Measurements from ENCODE around the gene CHAT. TPM values are rescaled to one million over a fixed set of nuclear protein-coding genes. Genes with fewer than 3 reads are reported as not detected.

CHAT gene
- total RNA-seq, 1 experiment from 2014 or later = not detected

DNA sequence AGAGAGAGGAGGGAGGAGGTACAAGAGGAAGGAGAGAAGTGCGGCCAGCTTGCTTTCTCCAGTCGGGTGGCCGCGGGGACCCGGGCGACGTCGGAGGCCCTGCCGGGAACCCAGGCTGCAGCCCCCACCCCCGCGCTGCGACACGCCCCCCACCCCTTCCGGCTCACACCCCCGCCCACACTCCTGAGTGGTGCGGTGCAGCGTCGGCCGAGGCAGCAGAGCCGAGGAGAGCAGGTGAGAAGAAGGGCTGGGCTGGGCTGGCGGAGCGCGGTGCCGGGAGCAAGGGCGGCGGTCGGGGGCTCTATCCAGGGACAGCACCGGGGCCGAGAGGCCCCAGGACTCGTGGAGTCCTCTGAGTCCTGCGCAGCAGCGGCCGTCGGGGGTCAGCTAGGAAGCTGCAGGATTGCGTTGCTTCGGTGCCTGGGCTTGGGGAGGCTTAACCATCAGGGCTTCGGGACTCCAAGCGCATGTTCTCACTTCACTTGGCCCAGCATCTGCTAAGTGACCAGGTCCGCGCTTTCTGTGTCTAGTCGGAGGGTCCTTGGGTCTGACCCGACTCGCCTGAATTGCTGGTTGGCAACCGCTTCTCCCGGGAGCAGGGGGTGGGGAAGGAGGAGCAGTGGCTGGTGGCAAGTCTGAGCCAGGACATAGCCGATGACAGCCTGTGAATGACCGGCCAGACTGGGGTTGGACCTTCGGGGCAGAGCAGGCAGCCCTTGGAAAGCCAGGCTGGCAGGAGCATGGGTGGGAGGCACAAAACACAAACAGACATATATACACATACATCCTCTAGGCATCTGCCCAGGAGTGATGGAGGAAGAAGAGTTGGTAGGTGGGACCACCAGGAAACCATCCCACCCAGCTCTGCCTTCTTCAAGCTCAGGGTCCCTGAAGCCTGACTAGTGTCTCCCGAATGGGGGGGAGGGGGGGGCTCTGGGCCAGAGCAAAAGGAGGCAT lies 683 bp downstream of the CHAT start:
- DNase-seq (ENCODE audit: low read depth, low spot score) (no peak), ATAC-seq (no peak)
- Histone ChIP-seq H3K27me3 (ENCODE audit: insufficient read depth, low read length) (no peaks in the 10 kb centered on the region), H2AFZ (ENCODE audit: low read depth, low read length, poor library complexity, severe bottlenecking) (no peak overlapping the region), H3K9me3 (ENCODE audit: control insufficient read depth in 1 of 2, insufficient read depth in 1 of 2, low read depth in 1 of 2, low read length in 2 of 2) (no peaks in the 10 kb centered on the region), H3K4me1 (ENCODE audit: control insufficient read depth in 1 of 2, insufficient read depth in 2 of 2, low read length in 2 of 2) (peaks cover 0 to 3% of the 10 kb centered on the region in 2 experiments; a peak in 2 of 4 replicates), H4K20me1 (ENCODE audit: insufficient read depth) (no peaks in the 10 kb centered on the region), H3K4me2 (ENCODE audit: low read length) (no peak overlapping the region), H3K4me3 (replicated peaks in 1 of 2; ENCODE audit: low read depth in 1 of 2, low read length in 2 of 2) (no peak overlapping the region), H3K36me3 (ENCODE audit: control insufficient read depth in 1 of 2, insufficient read depth in 2 of 2, low read length in 2 of 2) (no peaks in the 10 kb centered on the region), H3K27ac (ENCODE audit: low read depth, low read length) (no peak overlapping the region), H3K9ac (ENCODE audit: low read length) (no peak overlapping the region), H3K9me2 (ENCODE audit: insufficient read depth) (no peaks in the 10 kb centered on the region), H3K79me2 (ENCODE audit: insufficient read depth, low read length) (no peaks in the 10 kb centered on the region)
- ChIA-PET CTCF (no interaction called here), RAD21 (ENCODE audit: low non-redundant PET in 1 of 2, low total read pairs in 2 of 2, uncharacterized antibody in 2 of 2, unreplicated experiment in 2 of 2) (no interaction called here), POLR2A (no interaction called here)
- intact Hi-C loops (cut with micrococcal nuclease) = no loop called here
- no TSS peak for BruUV-seq (replicated peaks)
- TF ChIP-seq SRF (IDR thresholded peaks at IDR 0.05; ENCODE audit: low read depth) = no peak
- no peak for TF ChIP-seq CEBPB (IDR thresholded peaks at IDR 0.05; ENCODE audit: low read depth)
- TF ChIP-seq, protein P1, sequence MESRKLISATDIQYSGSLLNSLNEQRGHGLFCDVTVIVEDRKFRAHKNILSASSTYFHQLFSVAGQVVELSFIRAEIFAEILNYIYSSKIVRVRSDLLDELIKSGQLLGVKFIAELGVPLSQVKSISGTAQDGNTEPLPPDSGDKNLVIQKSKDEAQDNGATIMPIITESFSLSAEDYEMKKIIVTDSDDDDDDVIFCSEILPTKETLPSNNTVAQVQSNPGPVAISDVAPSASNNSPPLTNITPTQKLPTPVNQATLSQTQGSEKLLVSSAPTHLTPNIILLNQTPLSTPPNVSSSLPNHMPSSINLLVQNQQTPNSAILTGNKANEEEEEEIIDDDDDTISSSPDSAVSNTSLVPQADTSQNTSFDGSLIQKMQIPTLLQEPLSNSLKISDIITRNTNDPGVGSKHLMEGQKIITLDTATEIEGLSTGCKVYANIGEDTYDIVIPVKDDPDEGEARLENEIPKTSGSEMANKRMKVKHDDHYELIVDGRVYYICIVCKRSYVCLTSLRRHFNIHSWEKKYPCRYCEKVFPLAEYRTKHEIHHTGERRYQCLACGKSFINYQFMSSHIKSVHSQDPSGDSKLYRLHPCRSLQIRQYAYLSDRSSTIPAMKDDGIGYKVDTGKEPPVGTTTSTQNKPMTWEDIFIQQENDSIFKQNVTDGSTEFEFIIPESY (IDR thresholded peaks at IDR 0.05; ENCODE audit: extremely low read depth, insufficient replicate concordance, low read length) = no peak
- no peak for TF ChIP-seq RAD21 (IDR thresholded peaks at IDR 0.05; ENCODE audit: low read depth)
- TF ChIP-seq EGR1 (IDR thresholded peaks at IDR 0.05; ENCODE audit: low read depth) = no peak
- TF ChIP-seq, protein P2, sequence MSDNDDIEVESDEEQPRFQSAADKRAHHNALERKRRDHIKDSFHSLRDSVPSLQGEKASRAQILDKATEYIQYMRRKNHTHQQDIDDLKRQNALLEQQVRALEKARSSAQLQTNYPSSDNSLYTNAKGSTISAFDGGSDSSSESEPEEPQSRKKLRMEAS (IDR thresholded peaks at IDR 0.05) = no peak
- no peak for TF ChIP-seq ZFX (IDR thresholded peaks at IDR 0.05)
- TF ChIP-seq SIN3A (IDR thresholded peaks at IDR 0.05; ENCODE audit: low read depth) = no peak
- no peak for TF ChIP-seq EZH2phosphoT487 (IDR thresholded peaks at IDR 0.05; ENCODE audit: borderline replicate concordance)
- no peak for TF ChIP-seq YY1 (IDR thresholded peaks at IDR 0.05; ENCODE audit: extremely low read depth, insufficient replicate concordance, low read depth, low read length)
- no peak for TF ChIP-seq SP1 (IDR thresholded peaks at IDR 0.05; ENCODE audit: low read depth)
- TF ChIP-seq, protein P3, sequence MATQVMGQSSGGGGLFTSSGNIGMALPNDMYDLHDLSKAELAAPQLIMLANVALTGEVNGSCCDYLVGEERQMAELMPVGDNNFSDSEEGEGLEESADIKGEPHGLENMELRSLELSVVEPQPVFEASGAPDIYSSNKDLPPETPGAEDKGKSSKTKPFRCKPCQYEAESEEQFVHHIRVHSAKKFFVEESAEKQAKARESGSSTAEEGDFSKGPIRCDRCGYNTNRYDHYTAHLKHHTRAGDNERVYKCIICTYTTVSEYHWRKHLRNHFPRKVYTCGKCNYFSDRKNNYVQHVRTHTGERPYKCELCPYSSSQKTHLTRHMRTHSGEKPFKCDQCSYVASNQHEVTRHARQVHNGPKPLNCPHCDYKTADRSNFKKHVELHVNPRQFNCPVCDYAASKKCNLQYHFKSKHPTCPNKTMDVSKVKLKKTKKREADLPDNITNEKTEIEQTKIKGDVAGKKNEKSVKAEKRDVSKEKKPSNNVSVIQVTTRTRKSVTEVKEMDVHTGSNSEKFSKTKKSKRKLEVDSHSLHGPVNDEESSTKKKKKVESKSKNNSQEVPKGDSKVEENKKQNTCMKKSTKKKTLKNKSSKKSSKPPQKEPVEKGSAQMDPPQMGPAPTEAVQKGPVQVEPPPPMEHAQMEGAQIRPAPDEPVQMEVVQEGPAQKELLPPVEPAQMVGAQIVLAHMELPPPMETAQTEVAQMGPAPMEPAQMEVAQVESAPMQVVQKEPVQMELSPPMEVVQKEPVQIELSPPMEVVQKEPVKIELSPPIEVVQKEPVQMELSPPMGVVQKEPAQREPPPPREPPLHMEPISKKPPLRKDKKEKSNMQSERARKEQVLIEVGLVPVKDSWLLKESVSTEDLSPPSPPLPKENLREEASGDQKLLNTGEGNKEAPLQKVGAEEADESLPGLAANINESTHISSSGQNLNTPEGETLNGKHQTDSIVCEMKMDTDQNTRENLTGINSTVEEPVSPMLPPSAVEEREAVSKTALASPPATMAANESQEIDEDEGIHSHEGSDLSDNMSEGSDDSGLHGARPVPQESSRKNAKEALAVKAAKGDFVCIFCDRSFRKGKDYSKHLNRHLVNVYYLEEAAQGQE (IDR thresholded peaks at IDR 0.05; ENCODE audit: low read depth) = no peak
- TF ChIP-seq EZH2 (IDR thresholded peaks at IDR 0.05) = no peak
- no peak for TF ChIP-seq ELF1 (IDR thresholded peaks at IDR 0.05; ENCODE audit: borderline replicate concordance, low read depth)
- no peak for TF ChIP-seq POLR2AphosphoS5 (IDR thresholded peaks at IDR 0.05; ENCODE audit: low read depth, low read length)

Data from HCT116 (cell line).